ENCODE results near the gene KNL1. TPM values are rescaled to one million over a fixed set of nuclear protein-coding genes. Genes with fewer than 3 reads are reported as not detected.
A peak's percentile ranks its signal among the peaks of the same experiment; 100 is the strongest.

Gene KNL1, protein sequence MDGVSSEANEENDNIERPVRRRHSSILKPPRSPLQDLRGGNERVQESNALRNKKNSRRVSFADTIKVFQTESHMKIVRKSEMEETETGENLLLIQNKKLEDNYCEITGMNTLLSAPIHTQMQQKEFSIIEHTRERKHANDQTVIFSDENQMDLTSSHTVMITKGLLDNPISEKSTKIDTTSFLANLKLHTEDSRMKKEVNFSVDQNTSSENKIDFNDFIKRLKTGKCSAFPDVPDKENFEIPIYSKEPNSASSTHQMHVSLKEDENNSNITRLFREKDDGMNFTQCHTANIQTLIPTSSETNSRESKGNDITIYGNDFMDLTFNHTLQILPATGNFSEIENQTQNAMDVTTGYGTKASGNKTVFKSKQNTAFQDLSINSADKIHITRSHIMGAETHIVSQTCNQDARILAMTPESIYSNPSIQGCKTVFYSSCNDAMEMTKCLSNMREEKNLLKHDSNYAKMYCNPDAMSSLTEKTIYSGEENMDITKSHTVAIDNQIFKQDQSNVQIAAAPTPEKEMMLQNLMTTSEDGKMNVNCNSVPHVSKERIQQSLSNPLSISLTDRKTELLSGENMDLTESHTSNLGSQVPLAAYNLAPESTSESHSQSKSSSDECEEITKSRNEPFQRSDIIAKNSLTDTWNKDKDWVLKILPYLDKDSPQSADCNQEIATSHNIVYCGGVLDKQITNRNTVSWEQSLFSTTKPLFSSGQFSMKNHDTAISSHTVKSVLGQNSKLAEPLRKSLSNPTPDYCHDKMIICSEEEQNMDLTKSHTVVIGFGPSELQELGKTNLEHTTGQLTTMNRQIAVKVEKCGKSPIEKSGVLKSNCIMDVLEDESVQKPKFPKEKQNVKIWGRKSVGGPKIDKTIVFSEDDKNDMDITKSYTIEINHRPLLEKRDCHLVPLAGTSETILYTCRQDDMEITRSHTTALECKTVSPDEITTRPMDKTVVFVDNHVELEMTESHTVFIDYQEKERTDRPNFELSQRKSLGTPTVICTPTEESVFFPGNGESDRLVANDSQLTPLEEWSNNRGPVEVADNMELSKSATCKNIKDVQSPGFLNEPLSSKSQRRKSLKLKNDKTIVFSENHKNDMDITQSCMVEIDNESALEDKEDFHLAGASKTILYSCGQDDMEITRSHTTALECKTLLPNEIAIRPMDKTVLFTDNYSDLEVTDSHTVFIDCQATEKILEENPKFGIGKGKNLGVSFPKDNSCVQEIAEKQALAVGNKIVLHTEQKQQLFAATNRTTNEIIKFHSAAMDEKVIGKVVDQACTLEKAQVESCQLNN (N-terminal part only)
- total RNA-seq, result under 1 TPM in 3 of 4 donors, not detected in 1; 0.10 to 0.33 (median 0.33) TPM

DNA sequence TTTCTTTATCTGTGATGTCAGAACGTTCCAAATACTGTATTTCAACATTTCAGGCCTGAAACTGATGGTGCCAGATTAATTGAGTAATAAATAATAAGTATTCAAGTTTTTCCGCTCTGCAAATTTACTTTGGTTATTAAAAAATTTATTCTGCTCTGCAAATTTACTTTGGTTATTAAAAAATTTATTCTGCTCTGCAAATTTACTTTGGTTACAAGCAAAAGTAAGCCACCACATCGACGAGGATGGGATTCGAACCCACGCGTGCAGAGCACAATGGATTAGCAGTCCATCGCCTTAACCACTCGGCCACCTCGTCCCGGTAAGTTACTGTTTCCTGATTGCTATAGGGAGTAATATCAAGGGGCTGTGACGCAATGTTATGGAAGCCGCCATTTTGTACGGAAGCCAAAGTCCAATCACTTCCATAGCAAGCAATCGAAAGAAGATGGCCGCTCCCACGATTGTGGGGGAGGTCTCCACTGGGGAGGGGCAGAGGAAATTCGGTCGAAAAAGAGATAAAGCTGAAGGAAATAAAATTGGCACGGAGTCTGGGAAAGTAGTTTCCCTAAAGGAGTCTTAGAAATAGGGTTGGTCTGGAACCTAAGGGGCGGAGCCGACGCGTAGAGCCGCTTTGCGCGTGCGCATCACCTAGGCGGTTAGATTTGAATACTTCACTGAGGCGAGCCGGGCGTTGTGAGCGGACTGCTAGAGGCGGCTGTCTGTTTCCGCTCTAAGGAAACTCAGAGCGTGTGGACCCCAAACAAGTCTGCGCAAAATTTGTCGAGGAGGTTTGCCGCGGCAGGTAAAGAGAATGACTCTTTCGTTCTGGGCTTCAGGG, at the start of gene KNL1:
Gene KNL1, plus strand, starts transcription at position 662 of the 841 bp plus-strand sequence. CDS start 8,683 bp downstream, outside the sequence.
- TF ChIP-seq, protein P1, sequence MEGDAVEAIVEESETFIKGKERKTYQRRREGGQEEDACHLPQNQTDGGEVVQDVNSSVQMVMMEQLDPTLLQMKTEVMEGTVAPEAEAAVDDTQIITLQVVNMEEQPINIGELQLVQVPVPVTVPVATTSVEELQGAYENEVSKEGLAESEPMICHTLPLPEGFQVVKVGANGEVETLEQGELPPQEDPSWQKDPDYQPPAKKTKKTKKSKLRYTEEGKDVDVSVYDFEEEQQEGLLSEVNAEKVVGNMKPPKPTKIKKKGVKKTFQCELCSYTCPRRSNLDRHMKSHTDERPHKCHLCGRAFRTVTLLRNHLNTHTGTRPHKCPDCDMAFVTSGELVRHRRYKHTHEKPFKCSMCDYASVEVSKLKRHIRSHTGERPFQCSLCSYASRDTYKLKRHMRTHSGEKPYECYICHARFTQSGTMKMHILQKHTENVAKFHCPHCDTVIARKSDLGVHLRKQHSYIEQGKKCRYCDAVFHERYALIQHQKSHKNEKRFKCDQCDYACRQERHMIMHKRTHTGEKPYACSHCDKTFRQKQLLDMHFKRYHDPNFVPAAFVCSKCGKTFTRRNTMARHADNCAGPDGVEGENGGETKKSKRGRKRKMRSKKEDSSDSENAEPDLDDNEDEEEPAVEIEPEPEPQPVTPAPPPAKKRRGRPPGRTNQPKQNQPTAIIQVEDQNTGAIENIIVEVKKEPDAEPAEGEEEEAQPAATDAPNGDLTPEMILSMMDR (IDR thresholded peaks at IDR 0.05 in 4 of 5, conservative IDR thresholded peaks at IDR 0.05 in 1 of 5), result no peak
- no peak for TF ChIP-seq POLR2A (IDR thresholded peaks at IDR 0.05)
- in situ Hi-C loops (cut with MboI; ENCODE audit: low sequenced_read_pairs in 4 of 4), result loop anchor here in 2 of 4 donors (5.0 to 10.0 kb wide), 3 partner anchors 59 to 301 kb away; partner anchors contain the start of gene VPS18 (in 2 of the 2)

DNA sequence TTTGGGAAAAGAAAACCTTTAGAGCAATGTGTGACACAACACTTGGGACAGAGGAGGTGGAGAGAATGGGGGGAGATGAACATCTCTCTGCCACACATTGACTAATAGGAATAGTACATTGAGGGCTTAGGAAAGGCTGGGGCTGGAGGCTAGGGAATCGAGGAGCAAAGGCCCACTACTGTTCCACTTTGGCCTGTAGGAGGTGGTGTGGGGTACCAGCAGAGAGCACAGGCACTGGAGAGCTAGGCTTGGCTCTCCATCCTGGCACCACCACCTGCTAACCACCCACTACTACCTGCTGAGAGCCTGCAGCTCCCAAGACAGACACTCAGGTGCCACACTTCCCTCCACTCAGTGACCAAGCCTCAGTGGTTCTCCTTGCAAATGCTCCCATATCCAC, 48.6 kb upstream of the KNL1 start:
- in situ Hi-C loops (cut with MboI; ENCODE audit: low sequenced_read_pairs in 4 of 4) (no loop called here), intact Hi-C loops (cut with DNase I; ENCODE audit: low total_unique reads) (no loop called here)
- ATAC-seq (no peak), DNase-seq (no peak)
- H3K27ac ChIP-seq, result no peak overlapping the region
- no peak overlapping the region for H3K4me3 ChIP-seq
- TF ChIP-seq, protein P1 (IDR thresholded peaks at IDR 0.05 in 4 of 5, conservative IDR thresholded peaks at IDR 0.05 in 1 of 5), result no peak
- TF ChIP-seq POLR2A (IDR thresholded peaks at IDR 0.05), result no peak
- H3K27me3 ChIP-seq, result no peaks in the 10 kb centered on the region
- no peaks in the 10 kb centered on the region for H3K9me3 ChIP-seq
- no peaks in the 10 kb centered on the region for H3K36me3 ChIP-seq
- H3K4me1 ChIP-seq, result peaks cover 37 to 38% of the 10 kb centered on the region in 2 donors

More for the DNA sequence above, at the start of gene KNL1:
- no peaks in the 10 kb centered on the region for H3K27me3 ChIP-seq
- peaks cover 9% of the 10 kb centered on the region in 2 donors for H3K4me1 ChIP-seq
- no peaks in the 10 kb centered on the region for H3K9me3 ChIP-seq
- peak; percentile 83 to 91 for DNase-seq
- H3K4me3 ChIP-seq, result peak within 1 kb of the TSS; percentile 72 to 88 (median 82)
- H3K27ac ChIP-seq, result peak within 1 kb of the TSS; percentile 88 to 97 (median 93)
- peak; percentile 97 to 98 for ATAC-seq
- no peaks in the 10 kb centered on the region for H3K36me3 ChIP-seq
- intact Hi-C loops (cut with DNase I; ENCODE audit: low total_unique reads), result loop anchor here (2.0 to 10.0 kb wide), 5 partner anchors 25 to 298 kb away; partner anchors contain the start of genes DNAJC17, RAD51, RPUSD2 and VPS18

DNA sequence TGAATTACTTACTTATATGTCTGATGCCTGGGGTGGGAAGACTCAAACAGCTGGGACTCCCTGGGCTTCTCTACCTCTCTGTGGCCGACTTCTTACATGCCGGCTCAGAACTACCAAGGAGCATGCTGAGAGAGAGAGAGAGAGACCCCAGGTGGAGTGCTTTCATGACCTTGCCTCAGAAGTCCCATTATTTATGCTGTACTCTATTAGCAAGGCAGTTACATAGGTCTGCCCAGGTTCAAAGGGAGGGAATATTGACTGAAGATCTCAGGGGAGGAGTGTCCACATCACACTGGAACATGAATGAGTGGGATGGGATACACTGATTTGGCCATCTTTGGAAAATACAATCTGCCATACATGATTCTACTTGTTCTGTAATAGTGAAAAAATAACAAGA, 45.4 kb upstream of the KNL1 start:
- Histone ChIP-seq H3K36me3 (no peaks in the 10 kb centered on the region), H3K4me3 (no peak overlapping the region), H3K9me3 (no peaks in the 10 kb centered on the region), H3K27ac (peak overlapping the region in 3 of 4 donors; percentile 91 to 94 (median 93)), H3K27me3 (no peaks in the 10 kb centered on the region), H3K4me1 (peaks cover 53 to 61% of the 10 kb centered on the region in 2 donors)
- in situ Hi-C loops (cut with MboI; ENCODE audit: low sequenced_read_pairs in 4 of 4), result no loop called here
- no peak for TF ChIP-seq POLR2A (IDR thresholded peaks at IDR 0.05)
- TF ChIP-seq, protein P1 (IDR thresholded peaks at IDR 0.05 in 4 of 5, conservative IDR thresholded peaks at IDR 0.05 in 1 of 5), result no peak
- no peak for DNase-seq
- ATAC-seq, result no peak
- intact Hi-C loops (cut with DNase I; ENCODE audit: low total_unique reads), result loop anchor here (2.0 kb wide), 1 partner anchor 28 kb away; no protein-coding TSS in a partner anchor

Measured in gastrocnemius medialis (tissue), 4 donors.